Glutamatergic neuron (in vitro differentiated cells): ENCODE results near the gene QKI. TPM values are rescaled to one million over a fixed set of nuclear protein-coding genes. Genes with fewer than 3 reads are reported as not detected.

ENCODE experiments used
- DNase-seq: peaks from one replicate; pipeline ENCODE4 v3.0.0; 2022
- H3K27ac Mint-ChIP-seq: one replicate; pipeline ENCODE4 v1.8.0; 2020; ENCODE audit warnings: mild to moderate bottlenecking, mixed read lengths, inconsistent platforms; ENCODE audit not compliant: unreplicated experiment
- H3K27me3 Mint-ChIP-seq: one replicate; pipeline ENCODE4 v1.8.0; 2020; ENCODE audit warnings: mild to moderate bottlenecking, moderate library complexity, mixed read lengths, inconsistent platforms; ENCODE audit not compliant: unreplicated experiment
- H3K36me3 Mint-ChIP-seq: one replicate; pipeline ENCODE4 v1.8.0; 2020; ENCODE audit warnings: mild to moderate bottlenecking, mixed read lengths, inconsistent platforms; ENCODE audit not compliant: unreplicated experiment
- H3K4me1 Mint-ChIP-seq: one replicate; pipeline ENCODE4 v1.8.0; 2020; ENCODE audit warnings: mild to moderate bottlenecking, low read depth, mixed read lengths, inconsistent platforms; ENCODE audit not compliant: unreplicated experiment
- H3K4me3 Mint-ChIP-seq: one replicate; pipeline ENCODE4 v1.8.0; 2020; ENCODE audit warnings: mild to moderate bottlenecking, mixed read lengths, inconsistent platforms; ENCODE audit not compliant: unreplicated experiment
- H3K9me3 Mint-ChIP-seq: one replicate; pipeline ENCODE4 v1.8.0; 2020; ENCODE audit warnings: mild to moderate bottlenecking, moderate library complexity, mixed read lengths, inconsistent platforms; ENCODE audit not compliant: unreplicated experiment
- total RNA-seq: library from RNA; stranded (reverse); fragmentation: NEBNext Ultra II Directional; extraction: Animal tissue kit (Norgen Biotek cat#: 25700); gene quantifications from one replicate; pipeline ENCODE4 v1.2.1, GENCODE V29; 2021; ENCODE audit not compliant: unreplicated experiment
- TF ChIP-seq, protein P1 (sequence below): fragments of 200-600 bp; sonication (generic); IDR thresholded peaks from one replicate; pipeline ENCODE4 v1.5.0; 2021; ENCODE audit not compliant: partially characterized antibody, unreplicated experiment

Gene QKI
- total RNA-seq, 1 donor from 2014 or later: 50.5 TPM

DNA sequence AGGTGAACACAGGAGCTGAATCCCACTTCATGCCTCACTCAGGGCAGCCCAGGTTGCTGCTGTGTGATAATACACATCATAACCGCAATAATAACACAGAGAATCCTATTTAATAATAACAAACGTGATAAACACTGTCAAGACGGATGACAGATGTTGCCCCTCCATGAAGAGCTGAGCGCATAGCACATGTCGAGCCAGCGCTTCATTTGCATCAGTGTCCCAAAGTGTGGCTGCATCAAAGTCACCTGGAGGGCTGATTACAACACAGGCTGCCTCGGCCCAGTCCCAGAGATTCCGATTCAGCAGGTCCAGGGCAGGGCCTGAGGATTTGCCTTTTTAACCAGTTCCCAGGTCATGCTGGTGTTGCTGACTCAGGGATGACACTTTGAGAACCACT is 198.5 kb downstream of the QKI start:
- Mint-ChIP-seq H3K4me1 (peaks cover 8% of the 10 kb centered on the region), H3K27me3 (no peaks in the 10 kb centered on the region), H3K27ac (no peak overlapping the region), H3K4me3 (no peak overlapping the region), H3K36me3 (no peaks in the 10 kb centered on the region), H3K9me3 (no peaks in the 10 kb centered on the region)
- TF ChIP-seq, protein P1, sequence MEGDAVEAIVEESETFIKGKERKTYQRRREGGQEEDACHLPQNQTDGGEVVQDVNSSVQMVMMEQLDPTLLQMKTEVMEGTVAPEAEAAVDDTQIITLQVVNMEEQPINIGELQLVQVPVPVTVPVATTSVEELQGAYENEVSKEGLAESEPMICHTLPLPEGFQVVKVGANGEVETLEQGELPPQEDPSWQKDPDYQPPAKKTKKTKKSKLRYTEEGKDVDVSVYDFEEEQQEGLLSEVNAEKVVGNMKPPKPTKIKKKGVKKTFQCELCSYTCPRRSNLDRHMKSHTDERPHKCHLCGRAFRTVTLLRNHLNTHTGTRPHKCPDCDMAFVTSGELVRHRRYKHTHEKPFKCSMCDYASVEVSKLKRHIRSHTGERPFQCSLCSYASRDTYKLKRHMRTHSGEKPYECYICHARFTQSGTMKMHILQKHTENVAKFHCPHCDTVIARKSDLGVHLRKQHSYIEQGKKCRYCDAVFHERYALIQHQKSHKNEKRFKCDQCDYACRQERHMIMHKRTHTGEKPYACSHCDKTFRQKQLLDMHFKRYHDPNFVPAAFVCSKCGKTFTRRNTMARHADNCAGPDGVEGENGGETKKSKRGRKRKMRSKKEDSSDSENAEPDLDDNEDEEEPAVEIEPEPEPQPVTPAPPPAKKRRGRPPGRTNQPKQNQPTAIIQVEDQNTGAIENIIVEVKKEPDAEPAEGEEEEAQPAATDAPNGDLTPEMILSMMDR: no peak
- no peak for DNase-seq

DNA sequence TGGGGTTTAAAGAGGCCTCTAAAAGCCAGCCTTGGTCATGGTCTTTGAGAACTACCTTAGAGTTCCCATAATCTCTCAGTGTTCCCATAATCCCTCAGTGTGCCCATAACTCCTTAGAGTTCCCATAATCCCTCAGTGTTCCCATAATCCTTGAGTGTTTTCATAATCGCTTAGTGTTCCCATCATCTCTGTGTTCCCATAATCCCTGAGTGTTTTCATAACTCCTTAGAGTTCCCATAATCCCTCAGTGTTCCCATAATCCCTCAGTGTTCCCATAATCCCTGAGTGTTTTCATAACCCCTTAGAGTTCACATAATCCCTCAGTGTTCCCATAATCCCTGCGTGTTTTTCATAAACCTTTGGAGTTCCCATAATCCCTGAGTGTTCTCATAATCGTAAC is 199.2 kb downstream of the QKI start:
- H3K9me3 Mint-ChIP-seq: no peaks in the 10 kb centered on the region
- H3K4me3 Mint-ChIP-seq: no peak overlapping the region
- peaks cover 8% of the 10 kb centered on the region for H3K4me1 Mint-ChIP-seq
- TF ChIP-seq, protein P1: no peak
- no peaks in the 10 kb centered on the region for H3K27me3 Mint-ChIP-seq
- no peak for DNase-seq
- H3K27ac Mint-ChIP-seq: no peak overlapping the region
- H3K36me3 Mint-ChIP-seq: no peaks in the 10 kb centered on the region

DNA sequence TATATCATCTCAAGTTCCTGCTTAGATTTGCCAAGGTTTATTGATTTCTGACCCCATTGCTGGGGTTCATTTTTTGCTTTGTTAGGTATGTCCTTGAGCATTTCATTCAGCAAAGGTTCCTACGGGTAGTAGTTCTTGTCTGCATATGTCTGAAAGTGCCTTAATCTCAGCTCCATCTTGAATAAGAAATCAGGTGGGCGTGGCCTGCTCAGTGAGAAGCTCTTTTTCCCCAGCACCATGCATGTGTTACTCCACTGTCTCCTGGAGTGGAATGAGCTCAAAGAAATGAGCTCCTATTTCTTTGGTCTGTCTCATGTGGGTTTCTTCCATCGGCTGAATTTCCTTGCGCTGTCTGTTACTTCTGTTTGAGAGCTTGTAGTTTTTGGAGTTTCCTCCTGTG is 201.9 kb downstream of the QKI start:
- TF ChIP-seq, protein P1: no peak
- Mint-ChIP-seq H3K4me3 (no peak overlapping the region), H3K36me3 (peaks cover 2% of the 10 kb centered on the region), H3K27me3 (no peaks in the 10 kb centered on the region), H3K27ac (no peak overlapping the region), H3K9me3 (no peaks in the 10 kb centered on the region), H3K4me1 (peaks cover 5% of the 10 kb centered on the region)
- DNase-seq: no peak

DNA sequence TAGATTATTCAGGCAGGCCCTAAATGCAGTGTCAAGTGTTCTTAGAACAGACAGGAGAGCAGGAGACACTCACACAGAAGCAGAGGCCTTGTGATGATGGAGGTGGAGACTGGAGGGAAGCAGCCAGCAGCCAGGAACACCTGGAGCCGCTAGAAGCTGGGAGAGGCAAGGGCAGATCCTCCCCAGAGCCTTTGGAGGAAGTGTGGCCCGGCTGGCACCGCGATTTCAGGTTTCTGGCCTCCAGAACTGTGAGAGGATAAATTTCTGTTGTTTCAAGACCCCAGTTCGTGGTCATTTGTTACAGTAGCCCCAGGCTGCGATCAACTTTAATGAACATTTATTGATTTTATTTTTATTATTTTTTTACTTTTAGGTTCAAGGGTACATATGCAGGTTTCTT is 203.0 kb downstream of the QKI start:
- peaks cover 3% of the 10 kb centered on the region for H3K9me3 Mint-ChIP-seq
- TF ChIP-seq, protein P1: no peak
- H3K36me3 Mint-ChIP-seq: peaks cover 7% of the 10 kb centered on the region
- DNase-seq: no peak
- H3K27me3 Mint-ChIP-seq: no peaks in the 10 kb centered on the region
- peaks cover 4% of the 10 kb centered on the region for H3K4me1 Mint-ChIP-seq
- no peak overlapping the region for H3K27ac Mint-ChIP-seq
- no peak overlapping the region for H3K4me3 Mint-ChIP-seq

DNA sequence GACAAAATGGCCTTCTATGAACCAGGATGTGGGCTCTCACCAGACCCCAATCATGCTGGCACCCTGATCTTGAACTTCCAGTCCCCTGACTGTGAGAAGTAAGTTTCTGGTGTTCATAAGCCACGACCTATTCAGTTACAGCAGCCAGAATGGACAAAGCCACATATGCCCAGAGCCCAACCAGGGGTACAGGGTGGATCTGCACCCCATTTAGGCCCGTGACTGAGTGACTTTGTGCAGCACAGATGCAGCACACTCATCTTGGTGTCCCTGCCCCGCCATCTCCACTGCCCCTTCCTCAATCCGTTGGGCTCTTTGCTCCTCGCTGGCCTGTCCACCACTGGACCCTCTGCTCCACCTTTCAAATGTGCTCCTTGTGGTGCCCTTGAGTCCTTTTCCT is 205.6 kb downstream of the QKI start:
- Mint-ChIP-seq H3K27ac (no peak overlapping the region), H3K36me3 (peaks cover 7% of the 10 kb centered on the region), H3K9me3 (peaks cover 3% of the 10 kb centered on the region), H3K27me3 (no peaks in the 10 kb centered on the region), H3K4me3 (no peak overlapping the region), H3K4me1 (no peaks in the 10 kb centered on the region)
- DNase-seq: no peak
- TF ChIP-seq, protein P1: no peak
